GM21576 (cell line): Measurements from ENCODE around the gene FAM200B.

Experiments used
- ATAC-seq: cut with Tn5 transposase; IDR thresholded peaks from one replicate; pipeline ENCODE4 v1.9.1; 2021; ENCODE audit warnings: mild to moderate bottlenecking, moderate library complexity; ENCODE audit not compliant: unreplicated experiment

FAM200B gene

GRCh38 chr4:15667006-15667405 lies 14.6 kb upstream of the FAM200B start:
- ATAC-seq, result no peak

GRCh38 chr4:15668566-15669435 lies 12.8 kb upstream of the FAM200B start:
- no peak for ATAC-seq

GRCh38 chr4:15670576-15670975 lies 11.1 kb upstream of the FAM200B start:
- no peak for ATAC-seq

GRCh38 chr4:15672101-15672500 lies 9.5 kb upstream of the FAM200B start:
- no peak for ATAC-seq

- ATAC-seq, result no peak
Observed at GRCh38 chr4:15673337-15673736, 8.3 kb upstream of the FAM200B start.

GRCh38 chr4:15674046-15674445 lies 7.6 kb upstream of the FAM200B start:
- no peak for ATAC-seq

GRCh38 chr4:15674926-15675325 lies 6.7 kb upstream of the FAM200B start:
- no peak for ATAC-seq

- no peak for ATAC-seq
Observed at GRCh38 chr4:15675356-15675755, 6.3 kb upstream of the FAM200B start.

GRCh38 chr4:15676039-15676438 lies 5.6 kb upstream of the FAM200B start:
- ATAC-seq, result no peak

GRCh38 chr4:15676899-15677298 lies 4.7 kb upstream of the FAM200B start:
- ATAC-seq, result no peak

GRCh38 chr4:15677507-15677988 lies 4.1 kb upstream of the FAM200B start:
- ATAC-seq, result no peak

- ATAC-seq, result no peak
Observed at GRCh38 chr4:15681067-15681371, 608 bp upstream of the FAM200B start.

- no peak for ATAC-seq
Observed at GRCh38 chr4:15682242-15683142, 865 bp downstream of the FAM200B start.

GRCh38 chr4:15683143-15683495 lies 1.5 kb downstream of the FAM200B start:
- ATAC-seq, result no peak

GRCh38 chr4:15684498-15684897 lies 2.9 kb downstream of the FAM200B start:
- ATAC-seq, result no peak

GRCh38 chr4:15688051-15688450 lies 6.4 kb downstream of the FAM200B start:
- ATAC-seq, result no peak

GRCh38 chr4:15689540-15689939 lies 7.9 kb downstream of the FAM200B start:
- ATAC-seq, result no peak

- no peak for ATAC-seq
Observed at GRCh38 chr4:15690020-15690809, 8.6 kb downstream of the FAM200B start.

GRCh38 chr4:15691346-15692135 lies 9.9 kb downstream of the FAM200B start:
- ATAC-seq, result no peak

GRCh38 chr4:15692602-15693001 lies 11.0 kb downstream of the FAM200B start:
- no peak for ATAC-seq
